H9 (cell line): ENCODE measurements around the gene NUDT3. TPM values are rescaled to one million over a fixed set of nuclear protein-coding genes. Genes with fewer than 3 reads are reported as not detected.

Source experiments
- DNase-seq: peaks from one replicate; pipeline ENCODE4 v3.0.0-alpha.2; 2017
- H2AFZ ChIP-seq: one replicate; pipeline ENCODE4 v1.6.1; 2013; ENCODE audit warnings: mild to moderate bottlenecking, low read length, control low read depth, moderate library complexity
- H2AK5ac ChIP-seq: 2 replicates; pipeline ENCODE4 v1.6.1; 2013; ENCODE audit warnings: low read length, control low read depth, mixed read lengths; ENCODE audit not compliant: insufficient read length
- H2BK120ac ChIP-seq: one replicate; pipeline ENCODE4 v1.6.1; 2013; ENCODE audit warnings: low read depth, mild to moderate bottlenecking, low read length, control low read depth, inconsistent platforms; ENCODE audit not compliant: poor library complexity, severe bottlenecking
- H2BK12ac ChIP-seq: 2 replicates; pipeline ENCODE4 v1.6.1; 2013; ENCODE audit warnings: low read length, control low read depth, mixed read lengths, low read depth; ENCODE audit not compliant: insufficient read length
- H2BK15ac ChIP-seq: 2 replicates; pipeline ENCODE4 v1.6.1; 2013; ENCODE audit warnings: low read depth, low read length, control low read depth
- H2BK20ac ChIP-seq: one replicate; pipeline ENCODE4 v1.6.1; 2013; ENCODE audit warnings: low read depth, mild to moderate bottlenecking, low read length, control low read depth, inconsistent platforms; ENCODE audit not compliant: poor library complexity, severe bottlenecking
- H2BK5ac ChIP-seq: 2 replicates; pipeline ENCODE4 v1.6.1; 2013; ENCODE audit warnings: low read length, control low read depth, mixed read lengths; ENCODE audit not compliant: insufficient read length
- H3K14ac ChIP-seq: 2 replicates; pipeline ENCODE4 v1.6.1; 2013; ENCODE audit warnings: low read length, control low read depth; ENCODE audit not compliant: insufficient read depth
- H3K18ac ChIP-seq: 2 replicates; pipeline ENCODE4 v1.6.1; 2013; ENCODE audit warnings: low read depth, mild to moderate bottlenecking, mixed read lengths, low read length, control low read depth; ENCODE audit not compliant: insufficient read length
- H3K23ac ChIP-seq: 2 replicates; pipeline ENCODE4 v1.6.1; 2013; ENCODE audit warnings: low read length, control low read depth, mixed read lengths, low read depth; ENCODE audit not compliant: insufficient read length
- H3K23me2 ChIP-seq: 2 replicates; pipeline ENCODE4 v1.6.1; 2013; ENCODE audit warnings: low read depth, mild to moderate bottlenecking, mixed read lengths, low read length, control low read depth; ENCODE audit not compliant: insufficient read length, poor library complexity, severe bottlenecking
- H3K27ac ChIP-seq: 2 replicates; pipeline ENCODE4 v1.5.1; 2013; ENCODE audit warnings: low read length, control low read depth, mixed read lengths, low read depth; ENCODE audit not compliant: insufficient read length
- H3K27me3 ChIP-seq: 2 replicates; pipeline ENCODE4 v1.6.1; 2013; ENCODE audit warnings: low read length, control low read depth, inconsistent platforms; ENCODE audit not compliant: insufficient read depth
- H3K4ac ChIP-seq: 2 replicates; pipeline ENCODE4 v1.6.1; 2013; ENCODE audit warnings: low read depth, mild to moderate bottlenecking, control low read depth, inconsistent platforms, low read length, moderate library complexity
- H3K4me1 ChIP-seq: 2 replicates; pipeline ENCODE4 v1.6.1; 2013; ENCODE audit warnings: low read length, control low read depth, inconsistent platforms; ENCODE audit not compliant: insufficient read depth
- H3K4me2 ChIP-seq: 2 replicates; pipeline ENCODE4 v1.6.1; 2013; ENCODE audit warnings: low read length, control low read depth, mixed read lengths; ENCODE audit not compliant: insufficient read length, insufficient read depth
- H3K56ac ChIP-seq: 2 replicates; pipeline ENCODE4 v1.6.1; 2013; ENCODE audit warnings: low read depth, mild to moderate bottlenecking, mixed read lengths, low read length, control low read depth; ENCODE audit not compliant: insufficient read length
- H3K79me1 ChIP-seq: 2 replicates; pipeline ENCODE4 v1.6.1; 2013; ENCODE audit warnings: low read depth, mild to moderate bottlenecking, moderate library complexity, low read length, control low read depth, inconsistent platforms; ENCODE audit not compliant: insufficient read depth, poor library complexity, severe bottlenecking
- H3K79me2 ChIP-seq: 2 replicates; pipeline ENCODE4 v1.6.1; 2013; ENCODE audit warnings: low read length, control low read depth, inconsistent platforms; ENCODE audit not compliant: insufficient read depth
- H3K9ac ChIP-seq: 2 replicates; pipeline ENCODE4 v1.6.1; 2013; ENCODE audit warnings: low read length, control low read depth, mixed read lengths; ENCODE audit not compliant: insufficient read length; ENCODE audit errors: extremely low read depth
- H3K9me3 ChIP-seq: one replicate; pipeline ENCODE4 v1.6.1; 2013; ENCODE audit warnings: low read depth, low read length, inconsistent platforms; ENCODE audit not compliant: control insufficient read depth
- H3T11ph ChIP-seq: one replicate; pipeline ENCODE4 v1.6.1; 2013; ENCODE audit warnings: mild to moderate bottlenecking, low read length, control low read depth, inconsistent platforms
- H4K20me1 ChIP-seq: one replicate; pipeline ENCODE4 v1.6.1; 2013; ENCODE audit not compliant: control insufficient read depth, insufficient read length, insufficient read depth
- H4K5ac ChIP-seq: 2 replicates; pipeline ENCODE4 v1.6.1; 2013; ENCODE audit warnings: low read depth, mild to moderate bottlenecking, mixed read lengths, low read length, control low read depth; ENCODE audit not compliant: insufficient read length
- H4K8ac ChIP-seq: replicated peaks from 2 replicates; pipeline ENCODE4 v1.6.1; 2013; ENCODE audit warnings: low read length, control low read depth, mixed read lengths, low read depth; ENCODE audit not compliant: insufficient read length
- H4K91ac ChIP-seq: 2 replicates; pipeline ENCODE4 v1.6.1; 2013; ENCODE audit warnings: low read depth, mild to moderate bottlenecking, moderate library complexity, mixed read lengths, low read length, control low read depth; ENCODE audit not compliant: insufficient read length
- H3K27ac Mint-ChIP-seq, 3 experiments: 2 replicates in 2 of 3; 3 replicates in 1 of 3; pipeline ENCODE4 v1.8.0; 2020 to 2021; ENCODE audit warnings: mixed read lengths in 3 of 3, mild to moderate bottlenecking in 1 of 3, moderate library complexity in 1 of 3
- H3K27me3 Mint-ChIP-seq: 2 replicates; pipeline ENCODE4 v1.8.0; 2021; ENCODE audit warnings: low read depth, mild to moderate bottlenecking, moderate library complexity, mixed read lengths
- H3K36me3 Mint-ChIP-seq, 3 experiments: 2 replicates in 2 of 3; 3 replicates in 1 of 3; pipeline ENCODE4 v1.8.0; 2020 to 2021; ENCODE audit warnings: low read depth in 3 of 3, mixed read lengths in 3 of 3; ENCODE audit not compliant: insufficient read depth in 1 of 3
- H3K4me1 Mint-ChIP-seq, 2 experiments: 2 replicates each; pipeline ENCODE4 v1.8.0; 2020; ENCODE audit warnings: mixed read lengths in 2 of 2
- H3K4me3 Mint-ChIP-seq, 2 experiments: 2 replicates in 1 of 2; 3 replicates in 1 of 2; pipeline ENCODE4 v1.8.0; 2020 to 2021; ENCODE audit warnings: mild to moderate bottlenecking in 2 of 2, mixed read lengths in 2 of 2, moderate library complexity in 1 of 2
- H3K9me3 Mint-ChIP-seq, 2 experiments: 2 replicates in 1 of 2; 3 replicates in 1 of 2; pipeline ENCODE4 v1.8.0; 2020; ENCODE audit warnings: mild to moderate bottlenecking in 2 of 2, mixed read lengths in 2 of 2, moderate library complexity in 1 of 2
- WGBS: extraction: QIAGEN DNeasy Blood & Tissue Kit; methylation state at CpG from one replicate; pipeline ENCODE4 v1.1.7; 2013; ENCODE audit warnings: missing lambda C conversion rate, low lambda C conversion rate, mixed read lengths; ENCODE audit not compliant: insufficient read length; ENCODE audit errors: extremely low coverage; 5-methylcytosine and 5-hydroxymethylcytosine counted together
- total RNA-seq: library from RNA; stranded (reverse); gene quantifications from 2 replicates; pipeline ENCODE4 v1.2.1, GENCODE V29; 2021
- TF ChIP-seq, protein P1 (sequence below): fragments of 200-600 bp; sonication (generic); conservative IDR thresholded peaks from 3 replicates; pipeline ENCODE4 v1.8.0; 2021; ENCODE audit warnings: antibody characterized with exemption, mild to moderate bottlenecking

NUDT3 gene
- total RNA-seq, 1 experiment from 2014 or later: 23.6 TPM

DNA sequence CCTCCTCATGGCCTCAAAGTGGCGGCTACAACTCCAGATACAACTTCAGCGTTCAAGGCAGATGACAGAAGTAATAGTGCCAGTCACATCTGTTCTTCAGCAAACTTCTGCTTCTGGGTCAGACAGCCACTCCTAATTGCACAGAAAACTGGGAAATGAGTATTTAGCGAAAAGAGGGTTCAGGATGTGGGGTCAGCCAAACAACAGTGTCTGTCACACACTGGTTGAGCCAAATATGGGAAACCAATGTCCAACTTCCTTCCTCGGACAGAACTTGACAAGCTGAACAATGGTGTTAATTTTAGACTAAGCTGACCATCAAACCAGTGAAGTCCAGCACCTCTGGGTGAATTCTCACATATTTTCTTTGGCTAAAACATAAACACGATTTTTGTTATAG lies 22.1 kb downstream of the NUDT3 start:
- Histone ChIP-seq H3K9me3 (no peaks in the 10 kb centered on the region), H4K20me1 (no peaks in the 10 kb centered on the region), H2AK5ac (no peak overlapping the region), H2BK5ac (no peak overlapping the region), H3K4ac (no peak overlapping the region), H2BK15ac (no peak overlapping the region), H3K23ac (no peak overlapping the region), H3K79me1 (peaks cover 7% of the 10 kb centered on the region), H3K4me2 (no peak overlapping the region), H3T11ph (no peak overlapping the region), H3K4me1 (no peaks in the 10 kb centered on the region), H3K27ac (no peak overlapping the region), H4K8ac (no peak overlapping the region), H2BK20ac (no peak overlapping the region), H3K14ac (no peak overlapping the region), H4K91ac (no peak overlapping the region), H3K79me2 (peaks cover 4% of the 10 kb centered on the region; the same call in 1 of the 2 replicates), H2BK120ac (no peak overlapping the region), H3K56ac (no peak overlapping the region), H2AFZ (no peak overlapping the region), H3K23me2 (no peaks in the 10 kb centered on the region), H4K5ac (no peak overlapping the region), H3K27me3 (no peaks in the 10 kb centered on the region), H3K18ac (no peak overlapping the region), H3K9ac (no peak overlapping the region), H2BK12ac (no peak overlapping the region)
- Mint-ChIP-seq H3K9me3 (no peaks in the 10 kb centered on the region), H3K27me3 (no peaks in the 10 kb centered on the region; the same call in 1 of the 2 replicates), H3K27ac (peak overlapping the region in 2 of 3 experiments; percentile 14 to 40; a peak in 1 of 7 replicates), H3K4me3 (no peak overlapping the region), H3K36me3 (peaks cover 3 to 6% (median 5%) of the 10 kb centered on the region in 3 experiments; a peak in 4 of 7 replicates), H3K4me1 (peaks cover 2 to 3% of the 10 kb centered on the region in 2 experiments; a peak in 2 of 4 replicates)
- DNase-seq: no peak
- no CpG with 5 or more reads among the region's 5 CpGs for WGBS
- TF ChIP-seq, protein P1, sequence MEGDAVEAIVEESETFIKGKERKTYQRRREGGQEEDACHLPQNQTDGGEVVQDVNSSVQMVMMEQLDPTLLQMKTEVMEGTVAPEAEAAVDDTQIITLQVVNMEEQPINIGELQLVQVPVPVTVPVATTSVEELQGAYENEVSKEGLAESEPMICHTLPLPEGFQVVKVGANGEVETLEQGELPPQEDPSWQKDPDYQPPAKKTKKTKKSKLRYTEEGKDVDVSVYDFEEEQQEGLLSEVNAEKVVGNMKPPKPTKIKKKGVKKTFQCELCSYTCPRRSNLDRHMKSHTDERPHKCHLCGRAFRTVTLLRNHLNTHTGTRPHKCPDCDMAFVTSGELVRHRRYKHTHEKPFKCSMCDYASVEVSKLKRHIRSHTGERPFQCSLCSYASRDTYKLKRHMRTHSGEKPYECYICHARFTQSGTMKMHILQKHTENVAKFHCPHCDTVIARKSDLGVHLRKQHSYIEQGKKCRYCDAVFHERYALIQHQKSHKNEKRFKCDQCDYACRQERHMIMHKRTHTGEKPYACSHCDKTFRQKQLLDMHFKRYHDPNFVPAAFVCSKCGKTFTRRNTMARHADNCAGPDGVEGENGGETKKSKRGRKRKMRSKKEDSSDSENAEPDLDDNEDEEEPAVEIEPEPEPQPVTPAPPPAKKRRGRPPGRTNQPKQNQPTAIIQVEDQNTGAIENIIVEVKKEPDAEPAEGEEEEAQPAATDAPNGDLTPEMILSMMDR: no peak
